ENCODE measurements around the gene MOCS1.

- TF ChIP-seq CTCF (conservative IDR thresholded peaks at IDR 0.05) (no peak), EZH2 (IDR thresholded peaks at IDR 0.05; ENCODE audit: low read depth) (no peak)
Observed at GRCh38 chr6:39938773-39939654, 4.8 kb upstream of the MOCS1 start.
